Left hindlimb (tissue), 1 donor: ENCODE results near the gene GPR37L1.
"Not testable (repeated sequence)": the region's sequence is repeated elsewhere in the genome, so short reads cannot be mapped to it uniquely, and the experiment has no call there.

Source experiments
- DNase-seq: peaks from one replicate; pipeline ENCODE4 v3.0.0-alpha.2; 2018

The GPR37L1 gene

GRCh38 chr1:202154766-202155477 lies 32.2 kb downstream of the GPR37L1 start:
- no peak for DNase-seq

DNA sequence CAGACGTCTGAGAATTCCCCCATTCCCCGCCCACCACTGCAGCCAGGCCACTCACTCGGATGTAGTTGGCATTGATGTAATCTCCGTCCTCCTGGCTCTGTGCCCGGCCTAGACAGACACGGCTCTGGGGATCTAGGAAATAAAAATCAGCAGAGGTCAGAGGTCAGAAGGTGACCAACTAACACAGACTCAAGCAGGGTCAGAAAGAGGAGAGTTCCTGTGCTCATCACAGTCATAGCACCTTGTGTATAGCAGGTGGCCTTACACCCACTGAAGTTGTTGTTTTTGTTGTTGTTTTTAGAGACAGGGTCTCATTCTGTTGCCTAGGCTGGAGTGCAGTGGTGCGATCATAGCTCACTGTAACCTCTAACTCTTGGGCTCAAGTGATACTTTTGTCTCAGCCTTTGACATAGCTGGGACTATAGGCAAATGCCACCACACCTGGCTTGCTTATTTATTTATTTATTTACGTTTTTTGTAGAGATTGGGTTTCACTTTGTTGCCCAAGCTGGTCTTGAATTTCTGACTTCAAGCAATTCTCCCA lies 32.8 kb downstream of the GPR37L1 start:
- no peak for DNase-seq

DNA sequence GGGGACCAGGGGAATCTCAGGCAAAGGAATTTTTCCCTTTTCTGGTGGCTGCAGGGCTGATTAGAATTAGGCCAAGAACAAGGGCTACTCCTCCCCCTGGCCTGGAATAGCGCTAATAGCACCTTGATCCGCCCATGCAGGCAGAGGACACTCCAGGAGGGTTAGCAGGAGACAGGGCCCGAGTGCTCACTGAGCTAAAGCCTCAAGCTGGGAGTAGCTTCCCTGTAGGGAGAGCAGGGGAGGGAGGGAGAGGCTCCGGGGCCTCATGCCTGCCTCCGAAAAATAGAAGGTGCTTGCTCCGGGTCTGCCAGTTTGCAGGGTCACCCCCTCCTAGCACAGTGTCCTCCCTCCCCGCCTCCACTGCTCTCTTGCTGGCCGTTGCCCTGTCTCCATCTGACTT lies 33.9 kb downstream of the GPR37L1 start:
- no peak for DNase-seq

DNA sequence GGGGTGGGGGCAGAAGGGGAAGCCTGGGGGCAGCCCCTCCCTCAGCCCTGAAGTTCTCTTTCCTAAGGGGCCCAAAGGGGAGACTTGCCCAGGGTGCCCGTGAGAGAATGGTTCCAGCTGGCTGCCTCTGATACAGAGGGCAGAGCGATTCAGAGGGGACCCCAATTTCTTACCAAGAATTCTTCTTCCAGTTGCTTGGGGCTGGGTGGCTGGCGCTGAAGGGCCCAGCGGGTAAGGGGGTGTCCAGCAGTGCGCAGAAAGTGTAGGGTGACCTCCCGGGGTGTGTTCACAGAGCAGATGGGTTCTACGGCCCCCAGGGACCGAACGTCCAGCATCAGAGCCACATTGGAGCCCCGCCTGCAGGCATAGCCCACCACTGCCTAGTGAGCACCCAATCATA lies 35.2 kb downstream of the GPR37L1 start:
- no peak for DNase-seq

DNA sequence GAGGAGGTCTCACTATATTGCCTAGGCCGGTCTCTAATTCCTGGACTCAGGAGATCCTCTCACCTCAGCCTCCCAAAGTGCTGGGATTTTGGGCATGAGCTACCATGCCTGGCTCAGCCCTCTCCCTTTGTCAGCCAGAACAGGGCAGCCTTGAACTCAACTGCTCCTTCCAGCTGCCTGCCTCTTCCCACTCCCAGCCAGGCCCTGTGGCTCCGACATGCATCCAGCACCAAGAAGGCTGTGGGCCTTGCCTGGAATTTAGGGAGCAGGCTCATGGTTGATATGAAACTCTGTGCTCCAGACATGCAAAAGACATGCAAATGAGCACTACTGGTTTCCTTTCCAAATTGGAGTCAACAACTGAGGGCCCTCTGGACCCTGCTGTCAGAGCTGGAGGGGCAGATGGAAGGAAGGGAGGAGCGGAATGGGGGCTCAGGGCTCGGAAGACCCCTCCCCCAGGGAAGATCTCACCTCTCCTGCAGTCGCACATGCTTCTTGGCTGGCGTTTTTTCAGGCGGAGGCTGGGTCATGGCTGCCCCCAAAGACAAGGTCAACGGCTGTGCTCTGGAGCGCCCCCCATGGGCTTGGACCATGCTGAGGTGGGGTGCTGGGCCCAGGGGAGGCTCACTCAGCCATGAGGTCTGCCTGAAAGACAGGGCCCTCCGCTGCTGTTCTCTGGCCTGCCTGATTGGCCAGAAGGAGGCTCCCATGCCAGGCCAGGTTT lies 36.3 kb downstream of the GPR37L1 start:
- no peak for DNase-seq

GRCh38 chr1:202159534-202160371 lies 37.0 kb downstream of the GPR37L1 start:
- DNase-seq: no peak

DNA sequence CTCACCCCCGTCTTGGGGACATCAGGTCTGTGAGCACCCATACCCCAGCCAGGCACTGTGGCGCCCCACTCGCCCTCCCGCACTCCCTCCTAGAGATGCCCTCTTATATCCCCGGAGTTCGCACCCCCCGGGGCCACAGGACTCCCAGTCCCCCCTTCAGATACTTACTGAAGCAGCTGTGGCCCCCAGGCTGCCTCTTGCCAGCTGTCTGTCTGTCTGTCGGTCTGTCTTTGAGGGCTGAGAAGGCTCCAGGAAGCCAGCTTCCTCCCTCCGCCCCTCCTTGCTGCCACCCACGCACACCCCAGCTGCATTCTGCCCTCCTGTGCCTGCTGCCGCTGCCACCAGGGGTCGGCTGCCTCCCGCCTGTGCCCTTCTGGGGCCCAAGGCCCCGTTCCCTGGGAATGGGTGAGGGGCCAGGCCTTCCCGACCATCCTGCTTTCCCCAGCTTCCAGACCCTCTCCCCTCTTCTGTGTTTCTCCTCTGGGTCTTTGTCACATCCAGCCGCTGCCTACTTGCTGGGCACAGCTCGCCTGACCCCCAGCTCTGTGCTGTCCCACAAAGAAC lies 37.7 kb downstream of the GPR37L1 start, which contains the start of gene PTPN7:
TSS of gene PTPN7 (minus strand) at position 226 of the 564 bp plus-strand sequence. CDS start 1,200 bp downstream, outside the sequence.
- DNase-seq: no peak

DNA sequence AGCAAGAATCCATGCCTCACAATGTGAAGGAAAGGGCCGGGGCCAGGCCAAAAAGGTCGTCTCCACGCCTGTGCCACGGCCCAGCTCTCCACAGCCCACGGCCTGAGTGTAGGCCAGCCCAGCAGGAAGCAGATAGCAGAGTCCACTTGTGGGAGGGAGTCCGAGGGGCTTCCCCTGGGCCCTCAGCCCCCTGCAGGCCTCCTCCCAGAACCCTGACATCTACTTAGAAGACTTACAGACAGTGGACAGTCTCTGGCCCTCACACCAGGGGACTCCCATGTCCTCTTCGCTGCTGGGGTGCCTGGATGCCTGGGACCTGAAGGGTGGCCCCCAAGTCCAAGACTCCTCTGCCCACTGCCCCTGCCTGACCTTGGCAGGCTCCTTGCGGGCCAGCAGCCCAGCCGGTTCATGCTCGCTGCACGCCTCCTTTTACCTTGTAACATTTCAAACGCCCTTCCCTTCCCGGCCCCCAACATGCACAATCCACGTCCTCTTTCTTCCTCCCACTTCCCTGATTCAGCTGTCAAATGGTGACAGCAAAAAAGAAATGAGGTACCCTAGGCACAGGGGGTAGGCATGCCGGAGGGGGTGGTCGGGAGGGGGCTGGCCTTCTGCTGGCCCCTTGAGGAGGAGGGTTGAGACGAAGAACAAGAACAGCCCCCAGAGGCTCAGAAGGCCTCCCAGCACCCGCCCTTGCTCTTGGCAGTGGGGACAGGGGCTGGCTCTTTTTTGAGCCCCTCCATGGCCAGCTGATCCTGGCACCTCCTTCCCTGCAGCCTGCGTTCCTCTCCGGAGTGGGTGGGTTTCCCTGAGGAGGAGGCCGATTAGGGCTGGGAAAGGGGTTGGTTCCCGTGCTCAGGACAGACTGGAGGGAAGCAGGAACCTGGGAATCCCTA lies 38.7 kb downstream of the GPR37L1 start:
- no peak for DNase-seq

DNA sequence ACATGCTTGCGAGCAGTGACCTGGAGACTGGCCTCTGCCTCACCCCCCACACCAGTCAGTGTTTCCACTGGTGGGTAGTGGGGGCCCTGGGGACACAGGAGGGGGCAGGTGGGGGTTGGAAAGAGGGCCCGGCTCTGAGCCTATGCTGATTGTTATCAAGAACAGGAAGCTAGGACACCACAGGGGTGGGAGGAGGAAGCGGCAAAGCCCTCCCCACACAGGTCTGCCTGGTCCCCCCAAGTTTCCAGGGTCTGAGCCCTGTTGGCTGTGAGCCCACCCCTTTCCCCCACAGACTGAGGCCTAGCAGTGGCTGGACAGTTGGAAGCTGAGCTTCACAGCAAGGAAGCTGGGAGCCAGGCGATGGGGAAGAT lies 39.3 kb downstream of the GPR37L1 start:
- no peak for DNase-seq

DNA sequence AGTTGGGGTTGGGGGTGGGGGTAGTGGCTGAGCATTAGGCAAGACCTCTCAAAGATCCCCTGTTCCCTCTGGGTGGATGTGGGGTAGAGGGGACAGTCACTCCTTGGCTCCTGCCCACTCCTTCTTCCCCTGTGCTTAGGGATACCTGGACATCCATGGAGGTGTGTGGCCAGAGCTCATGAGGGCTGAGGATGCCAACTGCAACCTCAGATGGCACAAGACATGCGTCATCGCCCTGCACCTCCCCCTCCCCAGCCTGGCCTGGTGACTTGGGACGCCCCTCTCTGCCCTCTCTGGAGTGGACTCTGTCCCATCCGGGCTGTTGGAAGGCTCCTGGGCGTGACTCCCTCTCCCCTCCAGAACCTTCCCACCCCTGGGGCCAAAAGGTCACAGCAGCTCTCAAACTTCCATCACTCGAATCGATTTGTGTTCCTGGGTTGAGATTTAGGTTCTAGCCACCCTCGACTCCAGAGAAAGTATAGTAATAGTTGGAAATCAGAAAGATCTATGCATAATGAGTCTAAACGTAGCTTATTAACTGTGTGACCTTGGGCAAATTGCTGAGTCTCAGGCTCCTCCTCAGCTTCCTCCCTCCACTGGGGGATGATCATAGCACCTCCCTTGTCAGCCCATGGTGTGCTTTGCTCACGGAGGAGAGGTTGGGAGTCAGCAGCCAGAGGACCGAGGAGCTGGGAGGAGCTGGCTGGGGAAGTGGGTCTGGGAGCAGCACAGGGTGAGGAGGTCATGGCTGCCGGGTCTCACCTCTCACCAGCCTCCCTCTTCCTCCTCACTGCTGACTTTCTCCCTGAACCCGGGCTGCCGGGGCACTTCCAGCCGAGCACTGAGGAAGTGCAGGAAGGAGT lies 39.9 kb downstream of the GPR37L1 start:
- DNase-seq: no peak

DNA sequence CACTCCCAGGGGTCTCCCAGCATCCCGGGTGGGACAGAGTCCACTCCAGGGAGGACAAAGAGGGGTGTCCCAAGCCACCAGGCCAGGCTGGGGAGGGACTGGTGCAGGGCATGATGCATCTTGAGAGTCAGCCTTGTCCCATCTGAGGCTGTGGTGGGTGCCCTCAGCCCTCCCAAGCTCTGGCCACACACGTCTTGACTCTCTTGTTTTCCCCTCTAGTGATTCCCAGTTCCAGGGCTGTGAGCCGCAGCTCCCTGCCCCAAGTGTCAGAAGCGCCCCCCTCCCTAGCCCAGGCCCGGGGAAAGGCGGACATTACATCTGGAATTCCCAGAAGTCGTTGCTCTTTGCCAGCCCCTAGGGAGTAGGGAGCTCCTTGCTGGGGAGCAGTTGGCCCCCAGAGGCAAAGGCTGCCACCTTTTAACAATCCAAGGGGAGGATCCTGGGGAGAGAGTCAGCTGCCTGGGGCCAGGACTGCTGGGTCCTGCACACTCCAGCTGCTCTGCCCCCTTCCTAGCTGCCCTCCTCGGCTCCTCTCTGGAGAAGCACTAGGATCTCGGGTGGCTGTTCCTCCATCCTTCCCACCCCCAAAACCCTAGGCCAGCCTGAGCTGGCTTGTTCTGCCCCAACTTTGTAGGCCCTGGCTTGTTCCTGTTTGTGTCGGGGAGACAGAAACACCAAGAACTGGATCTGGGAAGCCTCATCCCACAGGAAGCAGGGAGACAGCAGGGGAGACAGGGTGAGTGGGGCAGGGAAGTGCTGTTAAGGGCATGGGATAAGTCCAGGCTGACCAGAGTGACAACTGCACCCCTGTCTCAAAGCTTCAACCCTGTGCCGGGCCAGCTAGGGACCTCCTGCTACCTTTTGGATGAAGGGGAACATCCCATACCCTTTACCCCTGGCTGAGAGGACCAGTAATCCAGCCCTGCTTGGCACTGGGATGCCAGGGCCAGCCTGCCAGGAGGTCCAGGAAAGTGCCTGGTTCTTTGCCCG lies 40.9 kb downstream of the GPR37L1 start:
- DNase-seq: no peak

- DNase-seq: no peak
These were observed 41.7 kb downstream of the GPR37L1 start for GRCh38 chr1:202164271-202165037.

DNA sequence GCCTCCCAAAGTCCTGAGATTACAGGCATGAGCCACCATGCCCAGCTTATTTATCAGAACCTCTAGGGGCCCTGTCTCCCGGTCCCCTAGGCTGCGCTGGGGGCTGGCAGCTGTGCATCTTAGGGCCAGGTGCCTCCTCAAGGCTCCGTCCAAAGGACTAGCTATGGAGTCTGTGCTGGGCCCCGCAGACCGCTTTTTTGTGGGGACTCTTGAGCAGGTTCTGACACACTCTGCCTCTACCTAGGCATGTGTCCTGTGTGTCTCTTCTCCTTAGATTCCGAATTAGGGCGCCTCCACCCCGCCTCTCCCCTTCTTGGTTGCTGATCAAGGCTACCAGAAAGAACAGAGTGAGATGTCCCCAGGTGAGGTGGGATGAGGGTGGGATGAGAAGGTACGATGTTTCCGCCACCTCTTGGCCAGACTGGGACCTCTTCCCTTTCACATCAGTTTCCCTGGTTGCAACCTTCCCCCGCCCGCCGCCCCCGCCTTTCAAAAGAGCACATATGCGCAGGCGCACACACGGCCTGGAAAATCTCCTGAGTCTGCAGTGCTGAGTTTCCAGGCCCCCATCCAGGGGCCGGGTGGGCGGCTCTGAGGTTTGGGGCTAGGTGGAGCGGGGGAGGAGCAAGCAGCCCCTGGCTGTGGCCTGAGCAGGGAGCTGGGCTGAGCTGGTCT lies 42.7 kb downstream of the GPR37L1 start:
- DNase-seq: peak; percentile 90

DNA sequence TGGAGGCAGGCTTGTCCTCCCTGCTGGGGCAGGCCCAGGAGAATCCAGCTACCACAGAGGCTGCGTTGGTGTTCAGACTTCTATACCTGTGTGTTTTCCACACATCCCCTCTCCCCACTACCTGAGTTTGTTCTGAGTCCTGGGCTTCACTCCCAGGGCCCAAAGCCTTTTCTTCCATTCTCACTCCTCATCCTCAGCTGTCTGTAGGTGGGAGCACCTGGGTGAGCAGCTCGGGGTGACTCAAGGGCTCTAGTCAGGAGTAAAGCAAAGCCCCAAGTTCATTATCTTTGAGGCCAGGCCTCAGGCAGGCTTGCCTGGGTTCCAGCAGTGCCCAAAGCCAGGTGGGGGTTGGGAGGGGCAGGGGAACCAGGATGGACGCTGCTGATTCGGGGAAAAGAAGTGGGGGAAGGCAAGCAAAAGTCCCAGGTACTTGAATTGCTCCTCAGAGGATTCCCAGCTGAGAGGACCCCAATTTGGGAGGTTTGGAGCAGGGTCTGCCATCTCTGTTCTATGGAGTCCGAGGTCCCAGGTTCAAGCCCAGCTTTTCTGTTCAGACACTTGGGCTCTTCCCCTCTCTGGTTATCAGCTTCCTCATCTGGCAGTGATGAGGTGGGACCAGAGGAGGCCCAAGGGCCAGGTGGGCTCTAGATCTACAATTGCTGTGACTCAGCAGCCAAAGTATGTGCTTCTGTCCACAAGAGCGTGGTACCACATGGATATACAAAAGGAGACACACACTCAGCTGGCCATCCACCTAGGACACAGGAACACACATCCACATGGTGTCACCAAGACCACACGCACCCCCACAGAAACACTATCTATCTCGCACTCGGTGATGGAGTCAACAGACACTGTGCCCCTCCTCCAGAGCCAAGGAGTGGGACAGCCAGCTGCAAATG lies 43.5 kb downstream of the GPR37L1 start:
- DNase-seq: no peak

- not testable (repeated sequence) for DNase-seq
These were observed 44.3 kb downstream of the GPR37L1 start for GRCh38 chr1:202167054-202167453.

GRCh38 chr1:202167708-202168415 lies 45.1 kb downstream of the GPR37L1 start:
- DNase-seq: peak; percentile 77
